Measurements from ENCODE around the gene MYO6. TPM values are rescaled to one million over a fixed set of nuclear protein-coding genes. Genes with fewer than 3 reads are reported as not detected.

The MYO6 gene
- total RNA-seq, 2 experiments from 2014 or later, result 0.65 to 0.67 TPM

Other genes with a start within 250 kb of the MYO6 start
- gene SENP6, start 147.4 kb upstream of the MYO6 start, total RNA-seq, result 10 to 100 TPM; 70.9 to 78.5 TPM